Measurements from ENCODE around the gene SCN8A. TPM values are rescaled to one million over a fixed set of nuclear protein-coding genes. Genes with fewer than 3 reads are reported as not detected.

SCN8A gene
- total and polyA plus RNA-seq, 12 donors: 0.01 to 1.6 (median 0.35) TPM; not detected in 1

DNA sequence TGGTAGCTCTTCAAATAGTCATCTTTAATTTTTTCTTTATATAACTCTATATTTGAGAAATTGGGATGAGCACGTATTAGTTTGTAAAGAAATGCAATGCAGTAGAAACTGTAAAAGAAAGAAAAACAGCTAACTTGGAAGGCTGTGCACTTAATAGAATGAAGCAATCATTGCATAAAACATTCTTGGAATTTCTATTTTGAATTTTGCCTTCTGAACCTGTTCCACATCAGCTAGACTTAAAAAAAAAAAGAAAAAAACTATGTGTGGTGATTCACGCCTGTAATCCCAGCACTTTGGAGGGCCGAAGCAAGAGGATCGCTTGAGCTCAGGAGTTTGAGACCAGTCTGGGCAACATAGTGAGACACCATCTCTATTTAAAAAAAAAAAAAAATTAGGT, 29.4 kb downstream of the SCN8A start:
- TF ChIP-seq, protein P1, sequence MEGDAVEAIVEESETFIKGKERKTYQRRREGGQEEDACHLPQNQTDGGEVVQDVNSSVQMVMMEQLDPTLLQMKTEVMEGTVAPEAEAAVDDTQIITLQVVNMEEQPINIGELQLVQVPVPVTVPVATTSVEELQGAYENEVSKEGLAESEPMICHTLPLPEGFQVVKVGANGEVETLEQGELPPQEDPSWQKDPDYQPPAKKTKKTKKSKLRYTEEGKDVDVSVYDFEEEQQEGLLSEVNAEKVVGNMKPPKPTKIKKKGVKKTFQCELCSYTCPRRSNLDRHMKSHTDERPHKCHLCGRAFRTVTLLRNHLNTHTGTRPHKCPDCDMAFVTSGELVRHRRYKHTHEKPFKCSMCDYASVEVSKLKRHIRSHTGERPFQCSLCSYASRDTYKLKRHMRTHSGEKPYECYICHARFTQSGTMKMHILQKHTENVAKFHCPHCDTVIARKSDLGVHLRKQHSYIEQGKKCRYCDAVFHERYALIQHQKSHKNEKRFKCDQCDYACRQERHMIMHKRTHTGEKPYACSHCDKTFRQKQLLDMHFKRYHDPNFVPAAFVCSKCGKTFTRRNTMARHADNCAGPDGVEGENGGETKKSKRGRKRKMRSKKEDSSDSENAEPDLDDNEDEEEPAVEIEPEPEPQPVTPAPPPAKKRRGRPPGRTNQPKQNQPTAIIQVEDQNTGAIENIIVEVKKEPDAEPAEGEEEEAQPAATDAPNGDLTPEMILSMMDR (IDR thresholded peaks at IDR 0.05): no peak
- Histone ChIP-seq H3K27ac (no peak overlapping the region), H3K4me1 (no peaks in the 10 kb centered on the region), H3K4me3 (no peak overlapping the region), H3K9me3 (peaks cover 0 to 4% (median 0%) of the 10 kb centered on the region in 11 donors), H3K36me3 (no peaks in the 10 kb centered on the region), H3K27me3 (no peaks in the 10 kb centered on the region)
- DNase-seq (no peak), ATAC-seq (no peak)
- intact Hi-C loops (cut with DNase I): no loop called here
- 95 to 97% methylated on average over 4 of the region's 4 CpGs for WGBS, 2 donors

DNA sequence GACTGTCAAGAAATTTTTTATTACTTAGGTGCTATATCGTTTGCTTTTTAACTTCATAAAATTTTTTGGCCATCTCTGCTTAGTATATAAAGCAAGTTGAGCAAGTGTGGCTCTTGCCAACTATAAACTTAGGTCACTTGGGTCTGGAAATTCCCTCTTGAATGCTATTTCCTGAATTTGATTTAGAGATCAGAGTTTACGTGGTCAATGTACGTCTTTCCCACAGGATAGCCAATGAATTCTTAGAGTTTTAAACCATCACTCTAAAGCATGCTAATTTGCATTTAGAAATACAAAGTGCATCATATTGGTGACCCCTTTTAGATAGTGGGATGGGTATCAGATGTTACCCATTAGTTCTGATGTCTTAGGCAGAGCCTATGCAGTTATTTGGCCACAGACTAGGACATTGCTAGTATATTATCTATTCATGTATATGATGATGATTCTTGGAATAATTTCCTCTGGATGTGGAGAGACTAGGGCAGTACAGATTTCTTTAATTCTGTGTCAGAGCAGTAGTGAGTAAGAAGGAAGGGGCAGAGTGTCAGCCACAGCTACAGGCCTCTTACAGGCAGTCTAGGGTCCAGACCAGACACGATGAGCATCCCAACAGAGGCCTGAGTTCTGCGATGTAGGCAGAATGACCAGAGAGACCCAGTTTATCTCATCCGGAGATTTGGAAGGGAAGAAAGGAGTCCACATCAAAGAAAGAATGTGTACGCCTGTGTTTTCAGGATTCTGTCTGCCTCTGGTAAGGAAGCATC, 30.3 kb downstream of the SCN8A start:
- TF ChIP-seq, protein P1 (IDR thresholded peaks at IDR 0.05): no peak
- H3K4me1 ChIP-seq: no peaks in the 10 kb centered on the region
- no peak overlapping the region for H3K27ac ChIP-seq
- no peaks in the 10 kb centered on the region for H3K27me3 ChIP-seq
- WGBS, 2 donors: 64 to 66% methylated on average over 7 of the region's 7 CpGs
- no peak overlapping the region for H3K4me3 ChIP-seq
- H3K9me3 ChIP-seq: peaks cover 0 to 4% (median 0%) of the 10 kb centered on the region in 11 donors
- no peaks in the 10 kb centered on the region for H3K36me3 ChIP-seq
- DNase-seq (no peak), ATAC-seq (no peak)
- intact Hi-C loops (cut with DNase I): no loop called here

- WGBS, 2 donors: 70 to 84% methylated on average over 1 of the region's 1 CpG
- TF ChIP-seq, protein P1 (IDR thresholded peaks at IDR 0.05): no peak
- Histone ChIP-seq H3K36me3 (no peaks in the 10 kb centered on the region), H3K27me3 (peaks cover 0 to 6% (median 0%) of the 10 kb centered on the region in 7 donors), H3K9me3 (no peaks in the 10 kb centered on the region), H3K4me3 (no peak overlapping the region), H3K27ac (no peak overlapping the region), H3K4me1 (no peaks in the 10 kb centered on the region)
- intact Hi-C loops (cut with DNase I): no loop called here
- ATAC-seq (no peak), DNase-seq (no peak)
Measured at GRCh38 chr12:51622564-51622963, 31.5 kb downstream of the SCN8A start.

DNA sequence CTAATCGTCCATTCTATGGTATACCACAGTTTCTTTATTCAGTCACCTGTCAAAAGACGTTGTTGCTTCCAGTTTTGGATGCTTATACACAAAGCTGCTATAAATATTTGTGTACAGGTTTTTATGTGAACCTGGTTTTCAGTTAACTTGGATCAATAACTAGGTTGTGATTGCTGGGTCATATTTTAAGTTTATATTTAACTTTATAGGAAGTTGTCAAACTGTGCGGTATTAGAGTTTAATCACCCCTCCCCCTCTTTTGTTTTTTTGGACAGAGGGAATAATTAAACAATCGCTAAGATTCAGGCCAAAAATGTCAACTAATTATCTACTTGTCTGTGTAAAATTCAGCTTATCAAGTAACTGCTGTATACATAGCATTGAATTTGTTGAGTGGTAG, 34.3 kb downstream of the SCN8A start:
- no peak for DNase-seq
- WGBS, 2 donors: 77 to 79% methylated on average over 4 of the region's 4 CpGs
- intact Hi-C loops (cut with DNase I): no loop called here

More for the DNA sequence above, 34.3 kb downstream of the SCN8A start:
- Histone ChIP-seq H3K9me3 (no peaks in the 10 kb centered on the region), H3K36me3 (no peaks in the 10 kb centered on the region), H3K27me3 (peaks cover 0 to 9% (median 0%) of the 10 kb centered on the region in 7 donors), H3K4me3 (no peak overlapping the region), H3K27ac (no peak overlapping the region), H3K4me1 (no peaks in the 10 kb centered on the region)
- no peak for ATAC-seq
- TF ChIP-seq, protein P1 (IDR thresholded peaks at IDR 0.05): no peak

All from heart right ventricle (tissue), 16 donors.